HepG2 (cell line): ENCODE measurements around the gene WBP1. TPM values are rescaled to one million over a fixed set of nuclear protein-coding genes. Genes with fewer than 3 reads are reported as not detected.

Experiments used
- ATAC-seq: fragments of 200-7000 bp; cut with Tn5 transposase; 3 replicates; pipeline ENCODE4 v1.9.1; 2020; ENCODE audit warnings: mild to moderate bottlenecking, moderate library complexity
- BruUV-seq: library from RNA; stranded (reverse); fragments of 400-500 nt; replicated peaks from 2 replicates; lab custom pipeline; 2021; lab: Mats Ljungman, UMichigan
- CTCF ChIA-PET: fragments of 300-600 bp; formaldehyde crosslinking; extraction: SDS; loops from one replicate; lab custom pipeline; 2021; ENCODE audit warnings: low total read pairs, inconsistent platforms, low intra/inter-chr PET ratio; lab: Yijun Ruan, JAX
- POLR2A ChIA-PET: fragments of 350-600 bp; sonication (Branson Sonifier 250); formaldehyde crosslinking; loops from one replicate; lab custom pipeline; 2020; ENCODE audit warnings: antibody characterized with exemption, inconsistent platforms; lab: Yijun Ruan, JAX
- DNase-seq: peaks from one replicate; pipeline ENCODE4 v3.0.0-alpha.2; 2015; ENCODE audit warnings: low spot score
- FAIRE-seq: peaks from 3 replicates; lab custom pipeline; 2011; peaks lifted over from hg19 to GRCh38; lab: Jason Lieb, UNC
- H2AFZ ChIP-seq: one replicate; pipeline ENCODE4 v1.6.1; 2011; ENCODE audit warnings: low read length, inconsistent platforms
- H3K27ac ChIP-seq: fragments of 300-600 bp; 3 replicates; pipeline ENCODE4 v1.8.0; 2011; ENCODE audit warnings: mixed run types, mild to moderate bottlenecking, mixed read lengths, low read length, inconsistent platforms; ENCODE audit not compliant: insufficient read depth; ENCODE audit errors: extremely low read length
- H3K27me3 ChIP-seq, 2 experiments: fragments of 200-600 bp in 1 of 2; 2 replicates in 1 of 2; 3 replicates in 1 of 2; pipeline versions ENCODE4 v1.6.0 to v1.8.0; 2011; ENCODE audit warnings: low read length in 2 of 2, mild to moderate bottlenecking in 2 of 2, moderate library complexity in 2 of 2, inconsistent platforms in 1 of 2; ENCODE audit not compliant: insufficient read depth in 2 of 2, control insufficient read depth in 1 of 2
- H3K36me3 ChIP-seq, 2 experiments: fragments of 200-600 bp in 1 of 2; replicated peaks in 1 of 2; 2 replicates in 1 of 2; 3 replicates in 1 of 2; pipeline versions ENCODE4 v1.5.1 to v1.8.0; 2011; ENCODE audit warnings: low read length in 2 of 2, inconsistent platforms in 1 of 2; ENCODE audit not compliant: insufficient read depth in 2 of 2, control insufficient read depth in 1 of 2
- H3K4me1 ChIP-seq: 2 replicates; pipeline ENCODE4 v1.5.1; 2012; ENCODE audit warnings: low read length, inconsistent platforms; ENCODE audit not compliant: insufficient read depth
- H3K4me2 ChIP-seq: 2 replicates; pipeline ENCODE4 v1.6.0; 2011; ENCODE audit warnings: low read depth, low read length, inconsistent platforms
- H3K4me3 ChIP-seq, 3 experiments: fragments of 200-600 bp in 1 of 3; sonication (generic), shearing (Covaris generic) in 1 of 3; replicated peaks in 1 of 3; 2 replicates each; pipeline ENCODE4 v1.5.1; 2011 to 2016; ENCODE audit warnings: low read length in 3 of 3, inconsistent platforms in 2 of 3, low read depth in 2 of 3, mild to moderate bottlenecking in 2 of 3, control low read depth in 1 of 3, mixed read lengths in 1 of 3; ENCODE audit not compliant: insufficient read depth in 1 of 3
- H3K79me2 ChIP-seq: one replicate; pipeline ENCODE4 v1.6.1; 2011; ENCODE audit warnings: low read length, inconsistent platforms; ENCODE audit not compliant: insufficient read depth
- H3K9ac ChIP-seq: 2 replicates; pipeline ENCODE4 v1.6.0; 2011; ENCODE audit warnings: mild to moderate bottlenecking, low read depth, low read length, inconsistent platforms; ENCODE audit not compliant: insufficient read depth
- H3K9me3 ChIP-seq: 2 replicates; pipeline ENCODE4 v1.5.1; 2012; ENCODE audit warnings: mild to moderate bottlenecking, low read length
- H4K20me1 ChIP-seq: 2 replicates; pipeline ENCODE4 v1.6.0; 2011; ENCODE audit warnings: inconsistent platforms, mild to moderate bottlenecking, low read length, moderate library complexity; ENCODE audit not compliant: insufficient read depth
- DNMT1 ChIP-seq: sonication (generic); formaldehyde crosslinking; IDR thresholded peaks from 2 replicates; pipeline ENCODE4 v1.5.1; 2020; ENCODE audit warnings: mild to moderate bottlenecking, missing genetic modification reagents
- ERF ChIP-seq: IDR thresholded peaks from 2 replicates; pipeline ENCODE4 v1.6.1; 2018; ENCODE audit warnings: missing biosample characterization, missing genetic modification reagents
- MXI1 ChIP-seq: IDR thresholded peaks from 3 replicates; pipeline ENCODE4 v1.6.1; 2012; ENCODE audit warnings: low read depth, low read length, inconsistent platforms, borderline replicate concordance
- POLR2A ChIP-seq, 2 experiments: IDR thresholded peaks; 2 replicates each; pipeline ENCODE4 v1.6.1; 2011; ENCODE audit warnings: low read depth in 2 of 2, low read length in 2 of 2, mild to moderate bottlenecking in 1 of 2, moderate library complexity in 1 of 2; ENCODE audit not compliant: insufficient read depth in 1 of 2
- RFXAP ChIP-seq: sonication (generic); formaldehyde crosslinking; IDR thresholded peaks from 2 replicates; pipeline ENCODE4 v1.4.0; 2020; ENCODE audit warnings: missing genetic modification reagents, borderline replicate concordance
- SMYD3 ChIP-seq: sonication (generic); formaldehyde crosslinking; IDR thresholded peaks from 2 replicates; pipeline ENCODE4 v1.8.1; 2023; ENCODE audit warnings: mild to moderate bottlenecking, missing genetic modification reagents
- SRSF1 ChIP-seq: fragments of 200-400 bp; formaldehyde crosslinking; optimal IDR thresholded peaks from 2 replicates; pipeline ENCODE3; 2017; ENCODE audit warnings: mild to moderate bottlenecking, low read depth, low read length, moderate library complexity
- ZMYM4 ChIP-seq: sonication (generic); formaldehyde crosslinking; IDR thresholded peaks from 2 replicates; pipeline ENCODE4 v1.8.1; 2023; ENCODE audit warnings: mild to moderate bottlenecking, missing genetic modification reagents
- ZNF326 ChIP-seq: sonication (generic); formaldehyde crosslinking; IDR thresholded peaks from 2 replicates; pipeline ENCODE4 v1.4.0; 2020; ENCODE audit warnings: missing genetic modification reagents, borderline replicate concordance
- ZNF354B ChIP-seq: sonication (generic); formaldehyde crosslinking; IDR thresholded peaks from 2 replicates; pipeline ENCODE4 v1.8.0; 2022; ENCODE audit warnings: mild to moderate bottlenecking, missing genetic modification reagents
- ZNF761 ChIP-seq: sonication (generic); formaldehyde crosslinking; conservative IDR thresholded peaks from 2 replicates; pipeline ENCODE4 v1.4.0; 2020; ENCODE audit warnings: mild to moderate bottlenecking, missing genetic modification reagents
- ZNF879 ChIP-seq: sonication (generic); formaldehyde crosslinking; IDR thresholded peaks from 2 replicates; pipeline ENCODE4 v1.8.1; 2023; ENCODE audit warnings: missing genetic modification reagents
- ZSCAN29 ChIP-seq: sonication (generic); formaldehyde crosslinking; conservative IDR thresholded peaks from 2 replicates; pipeline ENCODE4 v1.4.0; 2020; ENCODE audit warnings: mild to moderate bottlenecking, missing genetic modification reagents
- WGBS: methylation state at CpG from one replicate; pipeline ENCODE4 v1.1.6; 2017; ENCODE audit warnings: low lambda C conversion rate; 5-methylcytosine and 5-hydroxymethylcytosine counted together
- in situ Hi-C: cut with HindIII; loops from 2 replicates; pipeline ENCODE4 v1.10.0; 2017; ENCODE audit warnings: low pct_unique_long_range_greater_than_20kb; ENCODE audit not compliant: extremely low pct_ligation_motif_present
- intact Hi-C: fragments of 100-400 bp; cut with micrococcal nuclease; formaldehyde crosslinking; loops from one replicate; pipeline ENCODE4 v1.10.0; 2022; ENCODE audit not compliant: unreplicated experiment
- polyA plus RNA-seq, 8 experiments: library from polyadenylated mRNA; depleted of rRNA in 3 of 8; stranded (reverse) in 7 of 8; unstranded in 1 of 8; fragments of >200 nt; fragmentation: Illumina TruSeq in 4 of 8; extraction: Trizol in 4 of 8; gene quantifications; 2 replicates each; pipeline versions ENCODE4 v1.2.1 to v1.2.3, GENCODE V29; 2011 to 2016; ENCODE audit warnings: low read depth in 4 of 8, missing spikeins in 1 of 8, mixed read lengths in 1 of 8; ENCODE audit not compliant: insufficient read depth in 1 of 8
- total RNA-seq, 5 experiments: library from RNA; depleted of rRNA; stranded (reverse); fragments of >200 nt; fragmentation: Illumina TruSeq; extraction: Trizol; gene quantifications; 2 replicates each; pipeline ENCODE4 v1.2.3, GENCODE V29; 2016; ENCODE audit warnings: low read depth in 1 of 5
- TF ChIP-seq, protein P1 (sequence below): IDR thresholded peaks from 2 replicates; pipeline ENCODE4 v1.6.1; 2016
- TF ChIP-seq, protein P2 (sequence below): sonication (generic); formaldehyde crosslinking; IDR thresholded peaks from 2 replicates; pipeline ENCODE4 v1.8.1; 2023; ENCODE audit warnings: mild to moderate bottlenecking, missing genetic modification reagents
- TF ChIP-seq, protein P3 (sequence below): sonication (generic); formaldehyde crosslinking; IDR thresholded peaks from 2 replicates; pipeline ENCODE4 v1.5.0; 2020; ENCODE audit warnings: mild to moderate bottlenecking, missing genetic modification reagents

Gene WBP1
- total and polyA plus RNA-seq, 2 of the 13 experiments (the other 11 are each of a cell fraction or from before 2014, with no cell fraction given), result 38.8 to 85.7 TPM

DNA sequence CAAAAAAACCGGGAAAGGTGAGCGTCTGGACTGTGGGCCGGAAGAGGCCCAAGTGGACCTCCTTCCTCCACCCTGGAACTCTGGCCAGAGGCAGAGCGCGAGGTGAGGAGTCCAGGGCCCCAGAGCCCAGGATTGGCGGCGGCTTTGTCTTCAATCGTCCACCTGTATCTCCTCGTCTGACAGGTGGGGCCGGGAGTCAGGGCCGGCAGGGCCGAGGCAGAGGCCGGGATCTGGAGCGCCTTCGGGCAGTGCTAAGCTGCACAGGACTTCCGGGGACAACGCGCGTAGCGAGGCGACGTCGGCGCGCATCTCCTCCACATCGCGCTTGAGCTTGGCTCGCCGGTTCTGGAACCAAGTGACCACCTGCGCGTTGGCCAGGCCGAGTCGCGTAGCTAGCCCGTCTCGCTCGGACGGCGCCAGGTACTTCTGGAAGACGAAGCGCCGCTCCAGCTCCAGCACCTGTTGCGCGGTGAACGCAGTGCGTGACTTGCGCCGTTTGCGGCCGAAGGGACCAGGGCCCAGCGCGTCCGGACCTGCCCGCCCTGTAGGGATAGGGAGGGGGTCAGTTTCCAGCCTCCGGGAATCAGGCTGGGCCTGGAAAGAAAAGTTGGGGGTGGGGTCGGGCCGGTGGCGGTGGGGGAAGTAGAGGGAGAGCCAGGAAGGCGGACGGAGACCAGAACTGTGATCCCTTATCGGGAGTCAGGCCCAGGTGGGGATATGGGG lies 39.7 kb downstream of the WBP1 start (continued):
- TF ChIP-seq, protein P1, sequence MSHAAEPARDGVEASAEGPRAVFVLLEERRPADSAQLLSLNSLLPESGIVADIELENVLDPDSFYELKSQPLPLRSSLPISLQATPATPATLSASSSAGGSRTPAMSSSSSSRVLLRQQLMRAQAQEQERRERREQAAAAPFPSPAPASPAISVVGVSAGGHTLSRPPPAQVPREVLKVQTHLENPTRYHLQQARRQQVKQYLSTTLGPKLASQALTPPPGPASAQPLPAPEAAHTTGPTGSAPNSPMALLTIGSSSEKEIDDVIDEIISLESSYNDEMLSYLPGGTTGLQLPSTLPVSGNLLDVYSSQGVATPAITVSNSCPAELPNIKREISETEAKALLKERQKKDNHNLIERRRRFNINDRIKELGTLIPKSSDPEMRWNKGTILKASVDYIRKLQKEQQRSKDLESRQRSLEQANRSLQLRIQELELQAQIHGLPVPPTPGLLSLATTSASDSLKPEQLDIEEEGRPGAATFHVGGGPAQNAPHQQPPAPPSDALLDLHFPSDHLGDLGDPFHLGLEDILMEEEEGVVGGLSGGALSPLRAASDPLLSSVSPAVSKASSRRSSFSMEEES, result no peak
- no peak for TF ChIP-seq ZNF879 (CRISPR knock-in tag)
- no peak for TF ChIP-seq MXI1
- TF ChIP-seq ZNF326, result peak; percentile 61; the same call in 1 of the 2 replicates
- 0 out of 2 replicates have a peak, but pooled peaks have one; percentile 26 for TF ChIP-seq SMYD3 (CRISPR knock-in tag)
- TF ChIP-seq RFXAP (CRISPR knock-in tag), result no peak
- TF ChIP-seq POLR2A (IDR thresholded peaks at IDR 0.05; ENCODE audit: insufficient read depth in 1 of 2, low read depth in 2 of 2, low read length in 2 of 2), result 0 out of 4 replicates have a peak, but pooled peaks of 1 of the 2 experiments have one; percentile 4
- TF ChIP-seq ZNF761, result no peak; the same call in 1 of the 2 replicates

DNA sequence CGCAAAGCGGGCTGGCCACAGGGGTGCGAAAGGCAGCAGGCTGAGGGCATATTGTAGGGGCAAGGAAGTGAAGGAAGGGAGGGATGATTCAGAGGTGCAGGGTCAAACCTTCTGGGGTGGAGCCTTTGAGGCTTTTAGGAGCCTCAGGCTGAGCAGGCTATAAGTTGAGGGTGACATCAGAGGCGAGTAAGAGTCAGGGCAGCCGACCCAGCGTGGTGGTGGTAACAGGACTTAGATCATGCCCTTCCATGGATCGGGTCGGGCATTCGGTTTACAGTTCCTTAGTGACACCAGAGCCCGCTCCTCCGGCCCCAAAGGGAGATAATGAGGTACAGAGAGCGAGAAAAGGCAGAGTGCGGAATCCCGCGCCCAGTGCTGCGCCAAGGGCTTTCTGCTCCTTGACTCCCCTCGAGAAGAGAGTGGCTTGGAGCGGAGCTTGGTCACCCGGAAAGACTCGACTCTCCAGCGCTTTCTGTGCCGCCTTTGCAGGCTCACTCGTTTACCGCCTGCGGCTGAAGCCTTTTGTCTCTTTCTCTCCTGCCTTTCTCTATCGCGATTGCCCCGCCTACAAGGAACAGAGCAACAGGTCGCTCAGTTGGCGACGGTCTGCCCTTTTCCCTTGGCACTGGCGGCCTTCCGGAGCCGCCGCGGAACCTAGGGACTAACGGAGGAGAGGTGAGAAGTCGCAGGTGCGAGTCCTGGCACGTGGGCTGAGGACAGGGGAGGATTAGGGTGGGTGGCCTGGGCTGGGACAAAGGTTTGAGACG lies 40.4 kb downstream of the WBP1 start:
- Histone ChIP-seq H3K79me2 (peaks cover 23% of the 10 kb centered on the region), H4K20me1 (no peaks in the 10 kb centered on the region), H3K36me3 (peaks cover 2 to 6% of the 10 kb centered on the region in 2 experiments), H3K4me3 (peak overlapping the region; percentile 32 to 66 (median 53); a peak in 5 of 6 replicates), H3K27me3 (no peaks in the 10 kb centered on the region; a peak in 1 of 5 replicates), H3K4me2 (peak overlapping the region; percentile 92), H3K9ac (peak overlapping the region; percentile 50), H3K27ac (peak overlapping the region; percentile 70), H2AFZ (no peak overlapping the region), H3K9me3 (no peaks in the 10 kb centered on the region), H3K4me1 (peaks cover 66% of the 10 kb centered on the region)
- 77% methylated on average over 41 of the region's 41 CpGs for WGBS
- CTCF ChIA-PET, result no interaction called here
- BruUV-seq, result no TSS peak
- POLR2A ChIA-PET, result interaction anchor here (1.0 to 16.5 kb wide), 11 partner anchors 9 to 69 kb away, joined by 3 to 795 read pairs (median 6); partner anchors contain the start of genes AUP1, CCDC142, DQX1 and HTRA2
- DNase-seq (no peak), FAIRE-seq (no peak), ATAC-seq (no peak)
- intact Hi-C loops (loop anchor here (10.0 kb wide), 1 partner anchor 1804 kb away; no protein-coding TSS in a partner anchor), in situ Hi-C loops (no loop called here)
- TF ChIP-seq, protein P2, sequence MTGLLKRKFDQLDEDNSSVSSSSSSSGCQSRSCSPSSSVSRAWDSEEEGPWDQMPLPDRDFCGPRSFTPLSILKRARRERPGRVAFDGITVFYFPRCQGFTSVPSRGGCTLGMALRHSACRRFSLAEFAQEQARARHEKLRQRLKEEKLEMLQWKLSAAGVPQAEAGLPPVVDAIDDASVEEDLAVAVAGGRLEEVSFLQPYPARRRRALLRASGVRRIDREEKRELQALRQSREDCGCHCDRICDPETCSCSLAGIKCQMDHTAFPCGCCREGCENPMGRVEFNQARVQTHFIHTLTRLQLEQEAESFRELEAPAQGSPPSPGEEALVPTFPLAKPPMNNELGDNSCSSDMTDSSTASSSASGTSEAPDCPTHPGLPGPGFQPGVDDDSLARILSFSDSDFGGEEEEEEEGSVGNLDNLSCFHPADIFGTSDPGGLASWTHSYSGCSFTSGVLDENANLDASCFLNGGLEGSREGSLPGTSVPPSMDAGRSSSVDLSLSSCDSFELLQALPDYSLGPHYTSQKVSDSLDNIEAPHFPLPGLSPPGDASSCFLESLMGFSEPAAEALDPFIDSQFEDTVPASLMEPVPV (CRISPR knock-in tag), result 0 out of 2 replicates have a peak, but pooled peaks have one; percentile 16
- TF ChIP-seq SRSF1, result peak; percentile 14
- TF ChIP-seq ZNF354B, result no peak
- TF ChIP-seq DNMT1 (CRISPR knock-in tag), result 0 out of 2 replicates have a peak, but pooled peaks have one; percentile 5
- TF ChIP-seq, protein P3, sequence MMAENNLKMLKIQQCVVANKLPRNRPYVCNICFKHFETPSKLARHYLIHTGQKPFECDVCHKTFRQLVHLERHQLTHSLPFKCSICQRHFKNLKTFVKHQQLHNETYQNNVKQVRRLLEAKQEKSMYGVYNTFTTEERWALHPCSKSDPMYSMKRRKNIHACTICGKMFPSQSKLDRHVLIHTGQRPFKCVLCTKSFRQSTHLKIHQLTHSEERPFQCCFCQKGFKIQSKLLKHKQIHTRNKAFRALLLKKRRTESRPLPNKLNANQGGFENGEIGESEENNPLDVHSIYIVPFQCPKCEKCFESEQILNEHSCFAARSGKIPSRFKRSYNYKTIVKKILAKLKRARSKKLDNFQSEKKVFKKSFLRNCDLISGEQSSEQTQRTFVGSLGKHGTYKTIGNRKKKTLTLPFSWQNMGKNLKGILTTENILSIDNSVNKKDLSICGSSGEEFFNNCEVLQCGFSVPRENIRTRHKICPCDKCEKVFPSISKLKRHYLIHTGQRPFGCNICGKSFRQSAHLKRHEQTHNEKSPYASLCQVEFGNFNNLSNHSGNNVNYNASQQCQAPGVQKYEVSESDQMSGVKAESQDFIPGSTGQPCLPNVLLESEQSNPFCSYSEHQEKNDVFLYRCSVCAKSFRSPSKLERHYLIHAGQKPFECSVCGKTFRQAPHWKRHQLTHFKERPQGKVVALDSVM, result no peak
- no peak for TF ChIP-seq ZSCAN29 (CRISPR knock-in tag)
- TF ChIP-seq ZMYM4 (CRISPR knock-in tag), result peak; percentile 45; the same call in 1 of the 2 replicates
- TF ChIP-seq ERF, result no peak
